HG03520 (cell line): ENCODE data around the gene SVOP.
"Not testable (repeated sequence)": the region's sequence is repeated elsewhere in the genome, so short reads cannot be mapped to it uniquely, and the experiment has no call there.

Experiments used
- ATAC-seq: cut with Tn5 transposase; IDR thresholded peaks from one replicate; pipeline ENCODE4 v1.9.1; 2021; ENCODE audit warnings: mild to moderate bottlenecking, moderate library complexity; ENCODE audit not compliant: unreplicated experiment

Gene SVOP

GRCh38 chr12:108896336-108896735 is 124.5 kb downstream of the SVOP start:
- no peak for ATAC-seq

- no peak for ATAC-seq
Measured at GRCh38 chr12:108895220-108895802, 125.6 kb downstream of the SVOP start.

- ATAC-seq = no peak
Measured at GRCh38 chr12:108890208-108890607, 130.7 kb downstream of the SVOP start.

- ATAC-seq = no peak
Measured at GRCh38 chr12:108888031-108888430, 132.8 kb downstream of the SVOP start.

GRCh38 chr12:108886873-108887629 is 133.8 kb downstream of the SVOP start:
- ATAC-seq = no peak

GRCh38 chr12:108884116-108885012 is 136.5 kb downstream of the SVOP start:
- ATAC-seq = no peak

- ATAC-seq = no peak
Measured at GRCh38 chr12:108881953-108882352, 138.9 kb downstream of the SVOP start.

GRCh38 chr12:108879615-108880254 is 141.1 kb downstream of the SVOP start, which contains the start of gene DAO:
TSS of gene DAO (plus strand) at chr12:108880092. CDS start at chr12:108885007, 4,915 bp downstream.
- no peak for ATAC-seq

GRCh38 chr12:108876550-108876949 is 144.3 kb downstream of the SVOP start:
- no peak for ATAC-seq

GRCh38 chr12:108875682-108876361 is 145.0 kb downstream of the SVOP start:
- ATAC-seq = no peak

- ATAC-seq = no peak
Measured at GRCh38 chr12:108875280-108875679, 145.6 kb downstream of the SVOP start.

GRCh38 chr12:108868781-108869180 is 152.1 kb downstream of the SVOP start:
- ATAC-seq = no peak

- not testable (repeated sequence) for ATAC-seq
Measured at GRCh38 chr12:108866083-108866482, 154.8 kb downstream of the SVOP start.

GRCh38 chr12:108865169-108865568 is 155.7 kb downstream of the SVOP start:
- no peak for ATAC-seq

GRCh38 chr12:108862588-108862959 is 158.3 kb downstream of the SVOP start:
- no peak for ATAC-seq

- ATAC-seq = no peak
Measured at GRCh38 chr12:108861878-108862587, 158.8 kb downstream of the SVOP start.

GRCh38 chr12:108860443-108860842 is 160.4 kb downstream of the SVOP start:
- ATAC-seq = no peak

GRCh38 chr12:108859923-108860291 is 161.0 kb downstream of the SVOP start:
- ATAC-seq = no peak

GRCh38 chr12:108859141-108859922 is 161.5 kb downstream of the SVOP start:
- ATAC-seq = not testable (repeated sequence)
